Measurements from ENCODE around the gene CDH2.
"Not testable (repeated sequence)": the region's sequence is repeated elsewhere in the genome, so short reads cannot be mapped to it uniquely, and the experiment has no call there.

Gene CDH2

GRCh38 chr18:27970321-27970720, 206.6 kb downstream of the CDH2 start:
- no peak for DNase-seq

DNA sequence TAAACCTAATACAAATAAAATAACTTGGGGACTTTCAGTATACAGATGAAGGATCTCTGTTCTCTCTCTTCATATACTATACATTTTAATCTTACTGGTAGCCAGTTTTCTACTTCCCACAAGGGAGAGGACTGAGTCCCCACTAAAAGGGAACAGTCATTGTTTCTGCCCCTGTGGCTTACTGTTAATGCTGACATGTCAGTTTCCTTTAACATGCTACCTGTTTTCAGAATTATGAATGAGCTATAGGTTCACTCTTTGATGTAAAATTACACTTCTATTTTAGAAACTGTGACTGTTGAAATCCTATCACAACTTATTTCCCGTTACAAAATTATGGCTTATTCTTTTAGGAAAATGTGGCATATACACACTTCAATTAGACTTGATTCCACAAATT, 207.7 kb downstream of the CDH2 start:
- no peak for DNase-seq

GRCh38 chr18:27967913-27968824, 208.8 kb downstream of the CDH2 start:
- DNase-seq, result no peak

DNA sequence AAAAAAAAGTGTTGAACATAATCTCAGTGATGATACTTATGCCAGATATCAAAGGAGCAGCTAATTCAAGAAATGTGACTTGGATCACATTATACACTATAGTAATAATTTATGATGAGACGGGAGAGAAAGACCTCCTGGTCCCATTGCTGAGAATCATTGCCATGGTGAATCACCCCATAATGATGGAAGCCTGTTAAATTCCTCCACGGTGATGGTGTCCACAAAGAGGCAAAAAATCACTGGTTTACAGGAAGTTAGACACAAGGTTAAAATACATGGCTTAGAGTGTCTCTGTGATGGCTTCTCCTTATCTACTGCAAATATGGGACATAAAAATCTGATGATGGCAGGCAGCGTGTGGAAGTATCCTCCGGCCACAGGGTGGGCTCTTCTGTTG, 210.0 kb downstream of the CDH2 start:
- no peak for DNase-seq

- DNase-seq, result no peak
Observed at GRCh38 chr18:27964811-27965210, 212.1 kb downstream of the CDH2 start.

DNA sequence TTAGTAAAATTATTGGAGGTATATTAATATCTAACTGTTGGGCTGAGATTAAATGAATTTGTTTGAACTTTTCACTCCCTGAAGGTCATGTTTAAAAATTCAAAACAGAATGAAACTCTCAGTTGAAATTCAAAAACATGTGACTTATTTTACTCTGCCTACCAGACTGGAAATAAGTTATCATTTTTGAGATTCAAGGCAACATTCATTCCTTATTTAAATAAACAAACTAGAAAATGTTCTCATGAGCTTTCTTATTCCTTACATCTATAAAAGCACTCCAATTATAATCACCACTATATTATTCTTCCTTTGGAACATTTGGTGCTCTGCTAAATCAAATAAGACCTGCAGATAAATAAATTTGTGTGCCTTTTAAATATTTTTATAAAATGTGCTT, 217.8 kb downstream of the CDH2 start:
- no peak for DNase-seq

DNA sequence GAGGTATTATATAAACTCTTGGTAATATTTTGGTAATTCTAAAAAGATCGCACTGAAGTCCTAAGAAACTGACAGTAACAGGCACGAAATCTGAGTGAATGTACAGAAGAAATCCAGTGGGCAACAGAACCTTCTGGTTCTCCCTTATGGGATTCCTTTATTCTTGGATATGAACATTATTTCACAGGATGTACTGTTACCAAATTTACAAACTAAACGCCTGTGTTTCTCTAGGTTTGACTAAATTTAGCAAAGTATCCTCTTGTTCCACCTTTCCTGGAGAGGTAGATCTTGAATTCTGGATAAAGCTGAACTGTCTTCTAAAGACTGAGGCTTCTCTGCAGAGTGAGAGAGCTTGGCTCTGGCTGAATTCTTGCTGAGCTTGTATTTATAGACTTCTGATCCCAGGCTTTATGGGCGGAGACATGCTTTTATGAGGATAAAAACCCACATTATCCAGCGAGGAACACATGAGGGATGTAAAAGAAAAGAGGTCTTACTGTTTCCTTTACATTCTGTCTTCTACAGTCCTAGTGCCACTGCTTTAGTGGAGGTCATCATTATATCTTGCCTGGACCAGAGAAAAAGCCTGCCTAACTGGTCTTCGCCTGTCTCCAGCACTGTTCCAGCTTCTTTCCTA, 220.8 kb downstream of the CDH2 start:
- no peak for DNase-seq

- DNase-seq, result no peak
Observed at GRCh38 chr18:27954226-27954625, 222.7 kb downstream of the CDH2 start.

- DNase-seq, result no peak
Observed at GRCh38 chr18:27952741-27953140, 224.2 kb downstream of the CDH2 start.

GRCh38 chr18:27950648-27951228, 226.2 kb downstream of the CDH2 start:
- no peak for DNase-seq

GRCh38 chr18:27948986-27949385, 227.9 kb downstream of the CDH2 start:
- DNase-seq, result no peak

DNA sequence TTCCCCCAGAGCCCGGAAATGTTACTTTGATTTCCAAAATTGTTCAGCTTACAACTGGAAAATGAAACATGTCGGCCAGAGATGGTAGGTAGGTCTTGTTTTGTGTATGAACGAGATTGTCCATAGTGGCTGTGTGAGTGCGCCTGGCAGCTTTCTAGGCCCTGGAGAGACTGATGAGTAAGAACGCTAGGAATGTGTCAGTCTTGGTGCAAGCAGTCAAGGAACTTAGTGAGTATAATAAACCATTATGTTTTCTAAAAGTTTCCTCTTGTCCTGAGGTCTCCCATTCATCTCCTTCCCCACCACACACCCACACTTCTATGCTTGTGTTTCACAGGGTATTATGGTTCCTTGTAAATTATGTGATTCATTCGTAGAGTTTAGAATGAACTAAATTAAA, 234.2 kb downstream of the CDH2 start:
- DNase-seq, result no peak

- no peak for DNase-seq
Observed at GRCh38 chr18:27931535-27931934, 245.4 kb downstream of the CDH2 start.

- no peak for DNase-seq
Observed at GRCh38 chr18:27922780-27923179, 254.2 kb downstream of the CDH2 start.

GRCh38 chr18:27921904-27922751, 254.8 kb downstream of the CDH2 start:
- no peak for DNase-seq

- DNase-seq, result no peak
Observed at GRCh38 chr18:27921392-27921791, 255.5 kb downstream of the CDH2 start.

GRCh38 chr18:27920836-27921235, 256.1 kb downstream of the CDH2 start:
- DNase-seq, result no peak

- not testable (repeated sequence) for DNase-seq
Observed at GRCh38 chr18:27906189-27906588, 270.7 kb downstream of the CDH2 start.

DNA sequence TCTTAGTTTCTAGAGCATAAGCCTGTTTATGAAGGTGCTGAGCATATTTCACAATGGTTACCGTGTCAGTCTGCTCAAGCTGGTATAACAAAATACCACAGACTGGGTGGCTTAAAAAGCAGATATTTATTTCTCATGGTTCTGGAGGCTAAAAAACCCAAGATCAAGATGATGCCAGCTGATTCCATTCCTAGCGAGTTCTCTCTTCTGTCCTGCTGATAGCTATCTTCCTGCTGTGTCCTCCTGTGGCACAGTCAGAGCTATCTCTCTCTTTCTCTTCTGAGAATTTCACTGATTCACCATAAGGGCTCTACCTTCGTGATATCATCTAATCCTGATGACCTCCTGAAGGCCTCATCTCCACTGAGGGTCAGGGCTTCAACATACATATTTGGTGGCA, 273.0 kb downstream of the CDH2 start:
- DNase-seq, result no peak

DNA sequence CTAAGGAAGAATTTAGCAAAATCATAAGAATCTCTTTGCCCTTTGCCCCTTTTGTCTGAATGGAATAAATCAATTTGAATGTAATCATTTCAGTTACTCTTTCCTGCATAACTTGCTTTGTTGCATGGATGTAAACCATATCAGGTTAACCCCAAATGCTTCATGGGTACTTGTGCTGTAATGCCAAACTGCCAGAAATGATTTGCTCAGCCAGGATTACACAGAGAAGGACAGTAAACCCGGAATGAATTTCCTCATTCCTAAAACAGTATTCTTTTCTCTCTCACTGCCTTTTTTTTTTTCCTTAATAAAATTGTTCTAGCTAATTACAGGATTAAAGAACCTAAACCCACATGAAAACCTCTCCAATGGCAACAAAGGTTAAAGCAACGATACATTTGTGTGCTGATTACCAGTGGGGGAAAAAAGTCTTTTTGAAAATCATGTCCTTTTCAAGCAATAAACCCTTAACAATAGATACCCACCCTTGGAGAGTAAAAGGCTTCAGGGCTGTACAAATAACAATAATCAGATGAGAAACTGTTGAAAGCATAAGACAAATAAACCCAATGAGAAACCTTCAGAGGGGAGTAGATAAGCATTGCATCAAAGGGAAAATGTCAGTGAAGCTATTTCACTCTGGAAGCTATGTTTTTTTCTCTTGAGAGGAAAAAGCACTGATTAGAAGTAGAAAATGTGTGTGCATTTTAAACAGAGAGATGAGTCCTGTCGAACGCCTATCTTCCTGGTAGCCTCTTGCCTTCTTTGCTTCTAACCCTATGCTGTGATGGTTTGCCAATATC, 275.3 kb downstream of the CDH2 start:
- DNase-seq, result peak; percentile 11 to 25

Data from NCI-H2081 (cell line).